Type B pancreatic cell (in vitro differentiated cells): ENCODE results near the gene ACRV1. TPM values are rescaled to one million over a fixed set of nuclear protein-coding genes. Genes with fewer than 3 reads are reported as not detected.

Source experiments
- DNase-seq: peaks from one replicate; pipeline ENCODE4 v3.0.0; 2021; ENCODE audit warnings: mixed read lengths; ENCODE audit not compliant: unreplicated experiment; ENCODE audit errors: extremely low spot score
- H3K27ac Mint-ChIP-seq: 2 replicates; pipeline ENCODE4 v1.8.0; 2021; ENCODE audit warnings: mild to moderate bottlenecking, mixed read lengths
- H3K27me3 Mint-ChIP-seq: 2 replicates; pipeline ENCODE4 v1.8.0; 2021; ENCODE audit warnings: mixed read lengths
- H3K36me3 Mint-ChIP-seq: 2 replicates; pipeline ENCODE4 v1.8.0; 2021; ENCODE audit warnings: mixed read lengths
- H3K4me1 Mint-ChIP-seq: one replicate; pipeline ENCODE4 v1.8.0; 2021; ENCODE audit warnings: mixed read lengths; ENCODE audit not compliant: unreplicated experiment
- H3K4me3 Mint-ChIP-seq: 2 replicates; pipeline ENCODE4 v1.8.0; 2021; ENCODE audit warnings: mild to moderate bottlenecking, mixed read lengths
- H3K9me3 Mint-ChIP-seq: 2 replicates; pipeline ENCODE4 v1.8.0; 2021; ENCODE audit warnings: mixed read lengths
- CTCF ChIP-seq: fragments of 200-600 bp; sonication (generic); conservative IDR thresholded peaks from 2 replicates; pipeline ENCODE4 v1.5.0; 2021; ENCODE audit warnings: antibody characterized with exemption, mild to moderate bottlenecking
- total RNA-seq: library from RNA; stranded (reverse); gene quantifications from 2 replicates; pipeline ENCODE4 v1.2.1, GENCODE V29; 2021; ENCODE audit warnings: low replicate concordance

ACRV1 gene
- total RNA-seq, 1 donor from 2014 or later = not detected

GRCh38 chr11:125626288-125626950 is 54.2 kb downstream of the ACRV1 start:
- DNase-seq = no peak
- H3K27me3 Mint-ChIP-seq = no peaks in the 10 kb centered on the region

GRCh38 chr11:125625630-125626287 is 54.9 kb downstream of the ACRV1 start:
- H3K27me3 Mint-ChIP-seq = no peaks in the 10 kb centered on the region
- peaks cover 14% of the 10 kb centered on the region for H3K4me1 Mint-ChIP-seq
- H3K36me3 Mint-ChIP-seq = peaks cover 11% of the 10 kb centered on the region
- TF ChIP-seq CTCF = no peak
- H3K4me3 Mint-ChIP-seq = peak overlapping the region; percentile 94
- no peaks in the 10 kb centered on the region for H3K9me3 Mint-ChIP-seq
- DNase-seq = peak; percentile 94
- peak overlapping the region; percentile 85 for H3K27ac Mint-ChIP-seq

More at GRCh38 chr11:125626288-125626950, 54.2 kb downstream of the ACRV1 start:
- Mint-ChIP-seq H3K4me1 (peaks cover 14% of the 10 kb centered on the region), H3K9me3 (no peaks in the 10 kb centered on the region), H3K4me3 (peak overlapping the region; percentile 94), H3K36me3 (peaks cover 9% of the 10 kb centered on the region), H3K27ac (peak overlapping the region; percentile 85)
- peak; percentile 49 for TF ChIP-seq CTCF

- peaks cover 11% of the 10 kb centered on the region for H3K36me3 Mint-ChIP-seq
- TF ChIP-seq CTCF = no peak
- H3K27me3 Mint-ChIP-seq = no peaks in the 10 kb centered on the region
- peak overlapping the region; percentile 85 for H3K27ac Mint-ChIP-seq
- H3K4me1 Mint-ChIP-seq = peaks cover 14% of the 10 kb centered on the region
- peak overlapping the region; percentile 94 for H3K4me3 Mint-ChIP-seq
- DNase-seq = no peak
- H3K9me3 Mint-ChIP-seq = no peaks in the 10 kb centered on the region
These were observed 55.4 kb downstream of the ACRV1 start for GRCh38 chr11:125625225-125625629.

GRCh38 chr11:125624756-125625213 is 55.9 kb downstream of the ACRV1 start, which contains the start of gene CHEK1:
Gene CHEK1 (plus strand): TSS chr11:125625163. CDS start chr11:125626769, 1,606 bp downstream.
- DNase-seq = no peak
- Mint-ChIP-seq H3K27me3 (no peaks in the 10 kb centered on the region), H3K36me3 (peaks cover 13% of the 10 kb centered on the region), H3K9me3 (no peaks in the 10 kb centered on the region), H3K4me3 (peak within 1 kb of the TSS; percentile 94), H3K4me1 (peaks cover 14% of the 10 kb centered on the region), H3K27ac (peak within 1 kb of the TSS; percentile 85)
- no peak for TF ChIP-seq CTCF

- H3K9me3 Mint-ChIP-seq = no peaks in the 10 kb centered on the region
- DNase-seq = no peak
- no peak overlapping the region for H3K27ac Mint-ChIP-seq
- H3K27me3 Mint-ChIP-seq = no peaks in the 10 kb centered on the region
- H3K4me3 Mint-ChIP-seq = no peak overlapping the region
- peaks cover 17% of the 10 kb centered on the region for H3K36me3 Mint-ChIP-seq
- peaks cover 14% of the 10 kb centered on the region for H3K4me1 Mint-ChIP-seq
- no peak for TF ChIP-seq CTCF
These were observed 57.6 kb downstream of the ACRV1 start for GRCh38 chr11:125623064-125623463.
